Measurements from ENCODE around the gene HEPN1. TPM values are rescaled to one million over a fixed set of nuclear protein-coding genes. Genes with fewer than 3 reads are reported as not detected.

The HEPN1 gene
- total and polyA plus RNA-seq, 9 of the 15 experiments (the other 6 are each of a cell fraction or from before 2014, with no cell fraction given) = not detected

DNA sequence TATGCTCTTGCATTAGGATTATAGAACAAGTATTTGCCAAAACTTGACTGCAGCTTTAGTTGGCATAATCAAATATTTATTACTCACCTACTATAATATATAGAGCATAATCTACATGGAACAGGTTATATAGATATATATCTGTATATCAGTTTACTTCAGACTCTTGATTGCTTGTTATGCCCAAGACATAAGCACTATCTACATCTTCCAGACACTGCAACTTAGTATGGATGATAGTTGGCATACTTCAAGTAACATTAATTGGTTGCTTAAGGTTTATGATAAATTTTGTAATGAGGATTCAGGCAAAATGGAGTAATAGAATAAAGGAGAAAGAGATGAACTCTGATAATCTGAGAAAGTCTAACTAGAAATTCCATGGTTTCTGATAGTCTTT lies 36.0 kb downstream of the HEPN1 start (continued):
- TF ChIP-seq KLF13 (tag; IDR thresholded peaks at IDR 0.05; ENCODE audit: borderline replicate concordance, low read depth) (no peak), ARID1B (IDR thresholded peaks at IDR 0.05) (0 out of 2 replicates have a peak, but pooled peaks have one; percentile 6), CCAR2 (IDR thresholded peaks at IDR 0.05; ENCODE audit: low read depth, low read length) (no peak), PTRF (tag; IDR thresholded peaks at IDR 0.05) (no peak), ZNF780A (CRISPR knock-in tag; IDR thresholded peaks at IDR 0.05) (no peak), ZNF140 (CRISPR knock-in tag; IDR thresholded peaks at IDR 0.05) (no peak), BRF2 (IDR thresholded peaks at IDR 0.05; ENCODE audit: borderline replicate concordance, insufficient read depth, insufficient read length) (no peak), GABPB1 (CRISPR knock-in tag; IDR thresholded peaks at IDR 0.05) (no peak), ZNF583 (CRISPR knock-in tag; IDR thresholded peaks at IDR 0.05) (no peak), ZNF408 (CRISPR knock-in tag; IDR thresholded peaks at IDR 0.05; ENCODE audit: low read depth) (no peak), POLR2G (IDR thresholded peaks at IDR 0.05; ENCODE audit: low read depth, low read length) (no peak), TEAD4 (IDR thresholded peaks at IDR 0.05; ENCODE audit: low read length) (peak; percentile 54; the same call in 1 of the 2 replicates), TEAD4 (CRISPR knock-in tag; IDR thresholded peaks at IDR 0.05; ENCODE audit: borderline replicate concordance) (no peak), MED1 (CRISPR knock-in tag; IDR thresholded peaks at IDR 0.05; ENCODE audit: borderline replicate concordance) (no peak), UBTF (IDR thresholded peaks at IDR 0.05; ENCODE audit: borderline replicate concordance in 1 of 2, low read depth in 2 of 2, low read length in 2 of 2) (no peak), GTF2E2 (tag; IDR thresholded peaks at IDR 0.05) (no peak)

All from K562 (cell line).